Panc1 (cell line): ENCODE results near the gene FGR.

Source experiments
- CTCF ChIP-seq: fragments of 450-650 bp; IDR thresholded peaks from 2 replicates; pipeline ENCODE4 v1.5.1; 2017; ENCODE audit warnings: mild to moderate bottlenecking
- REST ChIP-seq, 2 experiments: IDR thresholded peaks; 2 replicates each; pipeline ENCODE4 v1.6.1; 2011 to 2012; ENCODE audit warnings: low read depth in 2 of 2, control low read depth in 1 of 2, low read length in 1 of 2, mild to moderate bottlenecking in 1 of 2, moderate library complexity in 1 of 2; ENCODE audit not compliant: insufficient read depth in 1 of 2
- TCF7L2 ChIP-seq: IDR thresholded peaks from 2 replicates; pipeline ENCODE4 v1.6.1; 2011; ENCODE audit warnings: mild to moderate bottlenecking, low read depth, low read length, inconsistent platforms

GRCh38 chr1:27635396-27636142 lies 584 bp upstream of the FGR start:
- no peak for TF ChIP-seq CTCF
- TF ChIP-seq TCF7L2, result no peak
- no peak for TF ChIP-seq REST (IDR thresholded peaks at IDR 0.05; ENCODE audit: insufficient read depth in 1 of 2, low read depth in 2 of 2, low read length in 1 of 2)
